Keratinocyte (primary cell): ENCODE results near the gene TTF1. TPM values are rescaled to one million over a fixed set of nuclear protein-coding genes. Genes with fewer than 3 reads are reported as not detected.

Experiments
- DNase-seq: peaks from one replicate; pipeline ENCODE4 v3.0.0-alpha.2; 2011; ENCODE audit warnings: low read depth, missing footprints, low spot score
- FAIRE-seq: peaks from 2 replicates; lab custom pipeline; 2011; peaks lifted over from hg19 to GRCh38; lab: Jason Lieb, UNC
- H2AFZ ChIP-seq: 2 replicates; pipeline ENCODE4 v1.6.0; 2012; ENCODE audit warnings: low read length, control low read depth, inconsistent platforms; ENCODE audit not compliant: control insufficient read depth
- H3K27ac ChIP-seq: 2 replicates; pipeline ENCODE4 v1.5.1; 2011; ENCODE audit warnings: low read length; ENCODE audit not compliant: control insufficient read depth, insufficient read depth
- H3K27me3 ChIP-seq: 3 replicates; pipeline ENCODE4 v1.6.0; 2011; ENCODE audit warnings: low read length; ENCODE audit not compliant: control insufficient read depth, insufficient read depth; ENCODE audit errors: extremely low read depth
- H3K36me3 ChIP-seq, 2 experiments: 2 replicates in 1 of 2; 3 replicates in 1 of 2; pipeline ENCODE4 v1.5.1; 2011; ENCODE audit warnings: low read length in 2 of 2, mild to moderate bottlenecking in 1 of 2; ENCODE audit not compliant: control insufficient read depth in 2 of 2, insufficient read depth in 2 of 2; ENCODE audit errors: extremely low read depth in 1 of 2
- H3K4me1 ChIP-seq: 3 replicates; pipeline ENCODE4 v1.5.1; 2011; ENCODE audit warnings: low read length; ENCODE audit not compliant: control insufficient read depth, insufficient read depth; ENCODE audit errors: extremely low read depth
- H3K4me2 ChIP-seq: 3 replicates; pipeline ENCODE4 v1.6.0; 2011; ENCODE audit warnings: low read depth, low read length; ENCODE audit not compliant: control insufficient read depth, insufficient read depth; ENCODE audit errors: extremely low read depth
- H3K4me3 ChIP-seq, 3 experiments: fragments of 200-600 bp in 1 of 3; sonication (generic) in 1 of 3; 2 replicates in 2 of 3; 3 replicates in 1 of 3; pipeline ENCODE4 v1.5.1; 2011 to 2016; ENCODE audit warnings: low read length in 3 of 3, mild to moderate bottlenecking in 3 of 3, control low read depth in 2 of 3, inconsistent platforms in 1 of 3, low read depth in 1 of 3, mixed read lengths in 1 of 3, mixed run types in 1 of 3, moderate library complexity in 1 of 3; ENCODE audit not compliant: control insufficient read depth in 2 of 3, insufficient read depth in 2 of 3; ENCODE audit errors: extremely low read depth in 1 of 3
- H3K79me2 ChIP-seq: 2 replicates; pipeline ENCODE4 v1.6.0; 2012; ENCODE audit warnings: low read length; ENCODE audit not compliant: control insufficient read depth, insufficient read depth
- H3K9ac ChIP-seq: 3 replicates; pipeline ENCODE4 v1.6.0; 2011; ENCODE audit warnings: low read length; ENCODE audit not compliant: control insufficient read depth, insufficient read depth; ENCODE audit errors: extremely low read depth
- H3K9me1 ChIP-seq: 3 replicates; pipeline ENCODE4 v1.6.0; 2011; ENCODE audit warnings: low read length; ENCODE audit not compliant: control insufficient read depth, insufficient read depth; ENCODE audit errors: extremely low read depth
- H3K9me3 ChIP-seq: 2 replicates; pipeline ENCODE4 v1.5.1; 2012; ENCODE audit warnings: low read depth, low read length; ENCODE audit not compliant: control insufficient read depth
- H4K20me1 ChIP-seq: 3 replicates; pipeline ENCODE4 v1.6.0; 2011; ENCODE audit warnings: low read length; ENCODE audit not compliant: control insufficient read depth, insufficient read depth; ENCODE audit errors: extremely low read depth
- CTCF ChIP-seq, 3 experiments: IDR thresholded peaks in 1 of 3; conservative IDR thresholded peaks in 1 of 3; optimal IDR thresholded peaks in 1 of 3; 2 replicates in 2 of 3; 3 replicates in 1 of 3; pipeline versions ENCODE3 to v1.5.1; 2011; ENCODE audit warnings: low read length in 3 of 3, mild to moderate bottlenecking in 3 of 3, moderate library complexity in 2 of 3, control low read depth in 1 of 3, inconsistent platforms in 1 of 3; ENCODE audit not compliant: insufficient read depth in 2 of 3; ENCODE audit errors: extremely low read depth in 1 of 3
- EZH2 ChIP-seq: IDR thresholded peaks from one replicate; pipeline ENCODE4 v1.6.1; 2012; ENCODE audit warnings: inconsistent platforms, mild to moderate bottlenecking, low read length, moderate library complexity
- dilution Hi-C: fragments of 300-500 bp; cut with MboI; formaldehyde crosslinking; loops from one replicate; pipeline ENCODE4 v1.7.0; 2020; ENCODE audit warnings: low sequenced_read_pairs; ENCODE audit not compliant: extremely low pct_ligation_motif_present
- polyA plus RNA-seq, 5 experiments: library from polyadenylated mRNA; depleted of rRNA in 3 of 5; stranded (reverse) in 3 of 5; stranded (forward) in 1 of 5; unstranded in 1 of 5; fragments of >200 nt; gene quantifications; 1 replicate in 1 of 5; 2 replicates in 3 of 5; 3 replicates in 1 of 5; pipeline versions ENCODE4 v1.2.1 to v1.2.3, GENCODE V29; 2011 to 2012; ENCODE audit warnings: missing spikeins in 2 of 5, low read depth in 1 of 5, low replicate concordance in 1 of 5

Gene TTF1
- polyA plus RNA-seq, 1 donor (not counting 4 experiments of a cell fraction or from before 2014, with no cell fraction given) = 7.2 TPM

DNA sequence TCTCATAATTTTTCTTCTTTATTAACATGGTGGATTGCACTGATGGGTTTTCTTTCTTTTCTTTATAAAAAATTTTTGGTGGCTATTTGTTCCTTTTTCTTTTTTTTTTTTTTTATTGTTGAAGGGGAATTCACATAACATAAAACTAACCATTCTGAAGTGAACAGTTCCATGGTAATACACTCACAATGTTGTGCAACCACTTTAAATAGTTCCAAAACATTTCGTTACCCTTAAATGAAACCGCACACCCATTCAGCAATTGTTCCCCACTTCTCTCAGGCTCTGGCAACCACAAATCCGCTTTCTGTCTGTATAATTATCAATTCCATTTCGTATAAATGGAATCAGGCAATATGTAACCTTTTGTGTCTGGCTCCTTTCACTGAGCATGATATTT, 40.2 kb downstream of the TTF1 start:
- H2AFZ ChIP-seq = no peak overlapping the region
- no peak for FAIRE-seq
- no peak overlapping the region for H3K9ac ChIP-seq
- dilution Hi-C loops = no loop called here
- no peaks in the 10 kb centered on the region for H3K9me3 ChIP-seq
- H3K9me1 ChIP-seq = no peaks in the 10 kb centered on the region
- H3K27ac ChIP-seq = no peak overlapping the region
- H3K36me3 ChIP-seq = no peaks in the 10 kb centered on the region
- H3K27me3 ChIP-seq = no peaks in the 10 kb centered on the region
- H3K4me2 ChIP-seq = no peak overlapping the region
- no peaks in the 10 kb centered on the region for H3K79me2 ChIP-seq
- no peak for DNase-seq
- no peaks in the 10 kb centered on the region for H4K20me1 ChIP-seq
- H3K4me1 ChIP-seq = no peaks in the 10 kb centered on the region
- no peak overlapping the region for H3K4me3 ChIP-seq
- TF ChIP-seq CTCF (optimal IDR thresholded peaks at IDR 0.05 in 1 of 3, IDR thresholded peaks at IDR 0.05 in 1 of 3, conservative IDR thresholded peaks at IDR 0.05 in 1 of 3; ENCODE audit: extremely low read depth in 1 of 3, insufficient read depth in 2 of 3, low read length in 3 of 3) (no peak), EZH2 (no peak)

DNA sequence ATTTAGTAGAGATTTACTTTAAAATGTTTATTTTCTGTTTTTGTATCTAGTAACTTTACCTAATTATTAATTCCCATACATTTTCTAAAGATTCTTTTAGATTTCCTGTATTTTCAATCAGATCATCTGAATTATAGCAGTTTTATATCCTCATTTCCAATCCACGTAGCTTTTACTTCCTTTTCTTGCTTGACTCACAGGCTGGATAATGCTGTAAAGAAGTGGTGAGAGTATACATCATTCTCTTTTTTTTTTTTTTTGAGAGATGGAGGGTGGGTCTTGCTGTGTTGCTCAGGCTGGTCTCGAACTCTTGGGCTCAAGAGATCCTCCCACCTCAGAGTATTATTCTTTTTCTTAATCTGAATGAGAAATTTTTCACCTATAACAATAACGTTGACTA, 40.7 kb downstream of the TTF1 start:
- FAIRE-seq (no peak), DNase-seq (no peak)
- Histone ChIP-seq H3K9me1 (no peaks in the 10 kb centered on the region), H3K27me3 (no peaks in the 10 kb centered on the region), H3K79me2 (no peaks in the 10 kb centered on the region), H4K20me1 (no peaks in the 10 kb centered on the region), H3K4me3 (no peak overlapping the region), H3K9me3 (no peaks in the 10 kb centered on the region), H3K27ac (no peak overlapping the region), H3K36me3 (no peaks in the 10 kb centered on the region), H3K4me1 (no peaks in the 10 kb centered on the region), H2AFZ (no peak overlapping the region), H3K4me2 (no peak overlapping the region), H3K9ac (no peak overlapping the region)
- TF ChIP-seq CTCF (optimal IDR thresholded peaks at IDR 0.05 in 1 of 3, IDR thresholded peaks at IDR 0.05 in 1 of 3, conservative IDR thresholded peaks at IDR 0.05 in 1 of 3; ENCODE audit: extremely low read depth in 1 of 3, insufficient read depth in 2 of 3, low read length in 3 of 3) (no peak), EZH2 (no peak)
- dilution Hi-C loops = no loop called here
